SIG-M5 (cell line): ENCODE measurements around the gene CHRNB1.

ENCODE experiments used
- DNase-seq: peaks from one replicate; lab custom pipeline; 2025; lab: John Stamatoyannopoulos, UW

Gene CHRNB1, protein sequence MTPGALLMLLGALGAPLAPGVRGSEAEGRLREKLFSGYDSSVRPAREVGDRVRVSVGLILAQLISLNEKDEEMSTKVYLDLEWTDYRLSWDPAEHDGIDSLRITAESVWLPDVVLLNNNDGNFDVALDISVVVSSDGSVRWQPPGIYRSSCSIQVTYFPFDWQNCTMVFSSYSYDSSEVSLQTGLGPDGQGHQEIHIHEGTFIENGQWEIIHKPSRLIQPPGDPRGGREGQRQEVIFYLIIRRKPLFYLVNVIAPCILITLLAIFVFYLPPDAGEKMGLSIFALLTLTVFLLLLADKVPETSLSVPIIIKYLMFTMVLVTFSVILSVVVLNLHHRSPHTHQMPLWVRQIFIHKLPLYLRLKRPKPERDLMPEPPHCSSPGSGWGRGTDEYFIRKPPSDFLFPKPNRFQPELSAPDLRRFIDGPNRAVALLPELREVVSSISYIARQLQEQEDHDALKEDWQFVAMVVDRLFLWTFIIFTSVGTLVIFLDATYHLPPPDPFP

DNA sequence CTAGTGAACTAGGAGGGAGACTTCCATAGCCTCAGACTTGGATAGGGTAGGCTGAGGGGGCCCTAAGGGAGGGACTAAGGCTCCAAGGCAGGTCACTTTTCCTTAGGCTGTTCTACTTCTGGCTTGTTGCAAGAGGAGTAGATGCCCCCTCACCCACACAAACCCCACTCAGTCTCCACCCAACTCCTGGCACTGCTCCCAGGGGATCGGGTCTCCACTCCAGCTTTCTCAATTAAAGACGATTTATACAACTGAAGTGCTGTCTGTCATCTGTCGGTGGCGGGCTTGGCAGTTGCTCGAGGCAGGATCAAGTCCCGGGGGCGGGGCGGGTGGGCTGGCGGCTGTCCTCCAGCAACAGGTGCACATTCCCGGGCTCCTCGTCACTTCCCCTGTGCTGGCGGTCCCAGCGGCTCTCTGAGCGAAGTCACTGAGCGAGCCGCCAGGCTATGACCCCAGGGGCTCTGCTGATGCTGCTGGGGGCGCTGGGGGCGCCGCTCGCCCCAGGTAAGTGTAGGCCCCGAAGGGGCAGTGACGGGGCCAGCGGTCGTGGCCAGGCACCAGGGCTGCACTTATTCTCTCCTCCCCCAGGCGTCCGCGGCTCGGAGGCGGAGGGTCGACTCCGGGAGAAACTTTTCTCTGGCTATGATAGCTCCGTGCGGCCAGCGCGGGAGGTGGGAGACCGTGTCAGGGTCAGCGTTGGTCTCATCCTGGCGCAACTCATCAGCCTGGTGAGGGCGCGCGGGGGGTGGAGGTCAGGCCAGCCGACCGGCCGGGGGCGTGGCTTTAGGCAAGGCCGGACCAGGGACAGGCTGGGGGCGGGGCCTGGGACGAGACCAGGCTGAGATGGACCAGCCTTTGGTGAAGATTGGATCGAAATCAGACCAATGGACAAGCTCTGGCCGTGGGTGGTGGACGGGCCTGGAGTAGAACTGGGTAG, at the start of gene CHRNB1:
Gene CHRNB1 (plus strand): TSS at position 380 of the 937 bp plus-strand sequence. CDS start 67 bp downstream, at position 447.
- DNase-seq, result no peak

GRCh38 chr17:7396147-7396546, 48.7 kb upstream of the CHRNB1 start:
- no peak for DNase-seq

DNA sequence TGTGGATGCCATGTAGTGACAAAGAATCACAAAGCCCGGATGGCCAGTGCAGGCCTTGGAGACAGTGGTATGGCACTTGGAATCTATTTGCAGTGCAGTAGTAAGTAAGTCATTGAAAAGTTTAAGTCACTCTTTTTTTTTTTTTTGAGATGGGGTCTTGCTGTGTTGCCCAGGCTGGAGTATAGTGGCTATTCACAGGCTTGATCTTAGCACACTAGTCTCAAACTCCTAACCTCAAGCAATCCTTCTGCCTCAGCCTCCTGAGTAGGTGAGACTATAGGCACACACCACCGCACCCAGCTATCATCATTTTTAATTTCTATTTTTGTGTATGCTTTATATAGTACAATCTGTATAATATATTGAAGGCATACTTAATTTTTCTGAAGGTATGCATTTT, 46.2 kb upstream of the CHRNB1 start:
- no peak for DNase-seq

DNA sequence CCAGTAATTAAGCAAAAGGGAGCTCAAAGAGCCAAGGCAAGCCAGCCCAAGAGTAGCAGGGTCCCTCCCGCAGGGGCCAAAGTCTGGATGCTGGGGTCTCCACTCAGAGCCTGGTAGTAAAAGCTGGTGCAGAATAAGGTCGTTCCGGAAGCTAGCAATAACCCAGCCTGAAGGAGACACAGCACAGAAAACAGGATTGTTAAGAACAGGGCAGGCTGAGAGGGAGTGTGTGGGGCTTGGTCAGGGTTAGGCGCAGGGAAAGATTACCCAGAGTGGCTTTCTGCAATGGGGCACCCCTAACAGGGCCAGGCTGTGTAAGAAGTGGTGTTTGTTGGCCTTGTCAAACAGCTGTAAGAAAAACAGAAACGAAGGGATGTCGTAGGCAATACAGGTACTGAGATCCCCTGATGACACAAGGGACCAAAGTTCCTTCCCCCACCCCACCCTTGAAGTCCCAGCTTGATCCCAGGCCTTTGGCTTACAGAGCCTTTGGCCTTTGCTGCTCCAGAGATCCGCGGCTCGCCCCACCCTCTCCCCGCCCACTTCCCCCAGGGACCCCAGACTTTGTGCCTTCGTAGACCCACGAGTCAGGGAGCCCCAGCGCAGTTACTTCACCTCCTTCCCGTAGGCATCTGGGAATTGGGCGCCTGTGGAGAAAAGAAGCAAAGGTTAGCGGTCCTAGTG, 41.7 kb upstream of the CHRNB1 start:
- DNase-seq, result no peak

- DNase-seq, result no peak
These were observed 41.2 kb upstream of the CHRNB1 start for GRCh38 chr17:7403727-7403976.

DNA sequence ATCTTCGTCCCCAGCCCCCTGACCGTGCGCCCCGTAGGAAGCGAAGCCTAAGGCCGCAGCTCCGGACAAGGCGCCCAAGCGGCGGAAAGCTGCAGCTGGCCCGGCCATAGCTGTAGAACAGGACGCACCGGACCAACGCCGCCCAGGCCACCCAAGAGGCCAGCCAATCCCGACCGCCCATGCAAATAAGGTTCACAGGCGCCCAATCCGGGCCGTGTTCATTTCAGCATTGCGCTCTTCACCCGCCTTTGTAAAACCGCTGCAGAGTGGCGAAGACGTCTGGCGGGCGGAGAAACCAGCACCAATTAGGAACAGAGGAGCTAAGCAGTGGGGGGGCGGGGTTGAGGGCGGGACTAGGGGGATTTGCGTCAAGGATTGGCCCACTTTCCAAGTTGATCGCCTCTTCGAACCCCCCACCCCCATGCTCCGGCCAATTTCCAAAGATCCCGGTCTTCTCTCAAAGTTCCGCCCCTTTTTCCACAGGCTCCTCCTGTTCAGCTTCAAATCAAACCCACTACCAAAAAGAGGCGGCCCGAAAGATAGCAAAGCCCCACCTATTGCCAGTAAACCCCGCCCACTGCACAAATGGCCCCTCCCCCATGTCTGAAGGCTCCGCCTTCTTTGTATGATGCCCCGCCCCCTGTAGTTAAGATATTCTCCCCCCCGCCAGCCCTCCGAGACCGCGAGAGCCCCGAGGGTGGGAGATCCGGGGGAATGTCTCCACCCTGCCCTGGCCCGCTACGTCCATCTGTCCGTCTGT, 40.7 kb upstream of the CHRNB1 start, which contains the start of gene TMEM256:
Gene TMEM256 (minus strand): TSS at position 121 of the 760 bp plus-strand sequence. CDS start 13 bp downstream, at position 108.
- DNase-seq, result peak; percentile 57

DNA sequence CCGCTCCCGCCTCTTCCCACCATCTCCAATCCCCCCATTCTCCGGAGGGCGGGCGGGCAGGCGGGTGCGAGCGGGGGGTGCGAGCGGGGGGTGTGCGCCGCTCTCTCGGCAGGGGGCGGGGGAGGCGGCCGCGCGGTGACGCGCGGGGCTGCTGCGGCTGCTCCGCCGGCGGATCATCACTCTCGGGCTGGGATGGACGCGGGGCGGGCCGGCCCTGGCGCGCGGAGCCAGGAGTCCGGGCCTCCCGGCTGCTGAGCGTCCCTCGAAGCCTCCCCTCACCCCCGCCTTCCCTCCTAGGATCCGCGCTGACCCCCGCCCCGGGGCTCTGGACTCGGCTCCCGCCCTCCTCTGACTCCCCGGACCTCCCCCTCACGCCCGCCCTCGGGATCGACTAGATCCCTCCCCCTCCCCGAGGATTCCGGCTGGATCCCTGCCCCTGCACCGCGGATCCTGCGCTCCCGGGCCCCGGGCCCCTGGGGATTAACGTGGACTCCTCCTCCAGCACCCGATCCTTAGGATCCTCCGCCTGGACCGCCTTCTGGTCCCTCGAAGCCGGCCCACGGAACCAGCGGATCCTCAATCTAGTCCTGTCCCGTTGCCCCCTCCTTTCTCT, 40.0 kb upstream of the CHRNB1 start:
- no peak for DNase-seq

GRCh38 chr17:7405350-7406234, 39.3 kb upstream of the CHRNB1 start:
- DNase-seq, result no peak

- DNase-seq, result no peak
These were observed 38.5 kb upstream of the CHRNB1 start for GRCh38 chr17:7406235-7406825.

GRCh38 chr17:7407082-7407481, 37.8 kb upstream of the CHRNB1 start:
- no peak for DNase-seq

- no peak for DNase-seq
These were observed 37.2 kb upstream of the CHRNB1 start, which contains the start of gene NLGN2 for GRCh38 chr17:7407485-7408251. TSS of gene NLGN2 (plus strand) at chr17:7407845. CDS start at chr17:7408256, 411 bp downstream.

DNA sequence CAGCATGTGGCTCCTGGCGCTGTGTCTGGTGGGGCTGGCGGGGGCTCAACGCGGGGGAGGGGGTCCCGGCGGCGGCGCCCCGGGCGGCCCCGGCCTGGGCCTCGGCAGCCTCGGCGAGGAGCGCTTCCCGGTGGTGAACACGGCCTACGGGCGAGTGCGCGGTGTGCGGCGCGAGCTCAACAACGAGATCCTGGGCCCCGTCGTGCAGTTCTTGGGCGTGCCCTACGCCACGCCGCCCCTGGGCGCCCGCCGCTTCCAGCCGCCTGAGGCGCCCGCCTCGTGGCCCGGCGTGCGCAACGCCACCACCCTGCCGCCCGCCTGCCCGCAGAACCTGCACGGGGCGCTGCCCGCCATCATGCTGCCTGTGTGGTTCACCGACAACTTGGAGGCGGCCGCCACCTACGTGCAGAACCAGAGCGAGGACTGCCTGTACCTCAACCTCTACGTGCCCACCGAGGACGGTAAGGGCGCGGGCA, 36.6 kb upstream of the CHRNB1 start:
- no peak for DNase-seq

DNA sequence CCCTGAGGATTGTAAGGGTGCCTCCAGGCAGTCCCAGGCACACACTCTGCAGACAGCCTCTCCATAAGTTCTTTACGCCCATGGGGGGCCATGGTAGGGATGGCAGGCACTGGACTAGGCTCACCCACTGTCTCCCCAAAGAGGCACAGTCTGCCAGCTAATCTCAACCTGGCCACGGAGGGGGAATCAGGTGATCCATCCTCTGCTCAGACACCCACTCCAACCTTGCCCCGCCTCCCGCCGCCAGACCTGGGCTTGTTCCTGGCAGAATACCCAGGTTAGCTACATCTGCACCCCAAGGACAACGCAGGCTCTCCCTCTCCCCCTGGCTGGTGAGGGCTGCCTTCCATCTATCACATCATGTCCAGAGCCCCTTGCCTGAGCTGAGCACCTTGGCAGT, 36.0 kb upstream of the CHRNB1 start:
- no peak for DNase-seq

DNA sequence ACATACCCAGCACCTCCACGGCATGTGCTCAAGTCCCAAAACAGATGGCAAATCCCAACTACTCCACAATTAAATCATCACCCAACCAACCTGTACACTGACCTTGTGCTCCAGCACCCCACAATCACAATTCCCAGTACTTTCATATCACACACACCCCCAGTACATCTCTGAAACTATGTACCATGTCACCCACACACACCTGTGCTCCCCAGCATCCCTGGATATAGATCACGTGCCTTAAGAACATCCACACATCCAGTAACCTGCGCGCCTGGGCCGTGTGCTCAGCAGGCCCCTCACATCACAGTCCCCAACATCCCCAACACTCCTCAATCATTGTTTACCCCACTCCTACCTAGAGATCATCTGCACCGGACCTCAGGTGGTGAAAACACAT, 35.1 kb upstream of the CHRNB1 start:
- DNase-seq, result no peak

DNA sequence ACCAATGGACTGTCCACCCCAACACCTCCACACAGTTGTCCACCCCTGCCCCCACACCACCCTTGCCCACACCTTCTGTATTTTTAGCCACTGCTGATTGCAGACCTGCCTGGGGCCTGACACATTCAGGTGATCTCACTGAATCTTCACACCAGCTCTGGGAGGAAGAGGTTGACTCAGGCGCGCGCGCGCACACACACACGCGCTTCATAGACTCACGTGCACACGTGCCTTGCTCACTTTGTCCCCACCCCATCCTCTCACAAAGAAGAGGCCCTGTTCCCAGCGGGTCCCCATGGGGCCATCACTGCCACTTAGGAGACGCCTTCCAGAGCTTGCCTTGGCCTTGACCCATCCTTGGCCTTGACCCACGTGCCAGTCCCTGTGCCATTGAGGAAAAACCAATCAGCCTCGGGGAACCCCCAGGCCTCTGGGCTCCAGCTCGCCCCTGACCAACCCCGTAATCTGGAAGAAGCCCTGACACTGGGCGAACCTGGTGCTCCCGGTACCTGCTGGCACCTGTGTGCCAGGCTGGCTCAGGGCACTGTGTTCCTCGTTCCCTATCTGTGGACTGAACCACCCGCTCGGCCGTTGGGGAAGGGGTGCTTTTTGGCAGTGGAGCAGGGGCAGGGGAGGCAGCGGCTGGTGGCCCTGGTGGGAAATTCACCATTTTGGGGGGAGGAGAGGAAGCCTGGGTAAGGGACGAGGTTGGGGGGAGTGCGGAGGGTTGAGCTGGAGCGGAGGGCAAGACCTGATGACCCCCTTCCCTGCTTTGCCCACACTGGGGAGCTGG, 34.0 kb upstream of the CHRNB1 start:
- no peak for DNase-seq

DNA sequence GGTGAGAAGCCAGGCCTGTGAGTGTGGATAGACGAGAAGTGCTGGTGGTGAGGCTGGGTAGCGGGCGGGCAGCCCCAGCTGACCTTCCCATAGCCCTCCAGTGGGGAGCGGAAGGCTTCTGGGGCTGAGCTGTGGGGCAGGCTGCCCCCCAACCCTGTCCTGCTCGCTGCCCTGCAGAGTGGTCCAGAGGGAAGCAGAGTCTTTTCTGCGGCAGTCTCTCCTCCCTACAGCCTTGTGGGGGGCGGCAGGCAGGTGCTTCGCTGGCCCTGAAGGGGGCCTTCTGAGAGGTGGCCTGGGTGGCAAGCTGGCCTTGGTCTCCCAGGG, 33.5 kb upstream of the CHRNB1 start:
- DNase-seq, result no peak

DNA sequence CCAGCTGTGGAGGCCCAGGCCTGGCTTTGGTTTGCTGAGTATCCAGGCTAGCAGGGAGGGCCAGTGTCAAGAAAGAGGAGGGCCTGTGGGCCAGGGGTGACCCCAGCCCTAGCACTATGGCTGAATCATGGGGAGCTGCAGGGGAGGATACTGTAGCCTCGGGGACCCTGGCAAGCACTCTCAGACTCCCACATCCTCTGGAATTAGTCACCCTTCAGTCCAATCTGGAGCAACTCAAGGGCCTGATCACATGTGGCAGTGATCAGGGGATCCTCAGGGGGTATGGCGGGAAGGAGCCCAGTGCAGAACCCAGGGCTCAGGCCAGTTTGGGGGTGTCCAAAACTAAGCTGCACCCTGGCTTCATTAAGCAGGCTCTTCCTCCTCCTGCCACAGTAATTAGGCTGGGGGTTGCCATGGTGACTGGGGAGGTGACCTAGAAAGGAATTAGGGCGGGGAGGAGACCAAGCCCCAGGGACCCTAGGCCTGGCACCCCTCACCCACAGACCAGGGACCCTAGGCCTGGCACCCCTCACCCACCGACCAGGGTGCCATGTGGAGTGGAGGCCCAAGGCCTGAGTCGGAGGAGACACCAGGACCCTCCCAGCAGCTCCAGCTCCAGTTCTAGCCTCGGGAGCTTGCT, 31.4 kb upstream of the CHRNB1 start:
- no peak for DNase-seq
